ENCODE data around the gene ASPHD2.
"Not testable (repeated sequence)": the region's sequence is repeated elsewhere in the genome, so short reads cannot be mapped to it uniquely, and the experiment has no call there.

ASPHD2 gene

DNA sequence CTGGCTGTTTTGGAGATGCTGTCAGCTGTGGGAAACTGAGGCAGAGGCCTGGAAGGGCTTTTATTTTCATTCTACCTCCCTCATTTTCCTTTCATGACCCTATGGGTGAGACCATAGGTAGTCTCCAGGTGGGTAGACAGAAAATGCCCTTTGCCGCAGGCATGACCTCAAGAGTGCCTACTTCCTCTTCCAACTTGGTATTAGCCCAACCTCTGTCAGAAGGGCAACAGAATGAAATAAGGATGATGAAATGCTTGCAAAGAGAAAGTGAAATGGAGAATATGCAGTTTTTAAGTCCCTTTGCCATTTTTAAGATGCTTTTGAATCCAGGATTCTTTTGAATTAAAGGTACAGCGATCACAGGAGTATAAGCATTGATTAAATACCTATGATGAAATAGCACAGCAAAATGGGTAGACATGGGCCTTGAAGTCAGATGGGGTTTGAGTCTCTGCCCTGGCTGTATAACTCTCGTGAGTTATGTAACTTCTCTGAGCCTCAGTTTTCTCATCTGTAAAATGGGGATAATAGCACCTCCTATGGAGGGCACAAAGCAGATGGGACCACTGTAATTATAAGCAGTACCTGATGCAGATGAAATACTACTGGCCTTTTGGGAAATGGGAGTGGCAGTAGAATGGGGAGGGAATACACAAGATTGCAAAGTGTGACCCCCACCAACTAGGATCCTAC, 3.7 kb downstream of the ASPHD2 start:
- H3K4me3 ChIP-seq (ENCODE audit: insufficient read depth, low read depth, low read length, poor library complexity, severe bottlenecking) = no peak overlapping the region
- H3K27ac ChIP-seq (ENCODE audit: insufficient read depth, low read length, poor library complexity, severe bottlenecking) = no peak overlapping the region
- H3K36me3 ChIP-seq (ENCODE audit: control insufficient read depth, insufficient read depth, low read length) = peaks cover 6% of the 10 kb centered on the region
- H3K4me1 ChIP-seq (ENCODE audit: control insufficient read depth, insufficient read depth, low read length, poor library complexity, severe bottlenecking) = peaks cover 17% of the 10 kb centered on the region
- no peak for DNase-seq
- H3K27me3 ChIP-seq (replicated peaks; ENCODE audit: control insufficient read depth, insufficient read depth, low read length, poor library complexity, severe bottlenecking) = no peaks in the 10 kb centered on the region
- H3K9me3 ChIP-seq (ENCODE audit: control insufficient read depth, low read length) = no peaks in the 10 kb centered on the region

DNA sequence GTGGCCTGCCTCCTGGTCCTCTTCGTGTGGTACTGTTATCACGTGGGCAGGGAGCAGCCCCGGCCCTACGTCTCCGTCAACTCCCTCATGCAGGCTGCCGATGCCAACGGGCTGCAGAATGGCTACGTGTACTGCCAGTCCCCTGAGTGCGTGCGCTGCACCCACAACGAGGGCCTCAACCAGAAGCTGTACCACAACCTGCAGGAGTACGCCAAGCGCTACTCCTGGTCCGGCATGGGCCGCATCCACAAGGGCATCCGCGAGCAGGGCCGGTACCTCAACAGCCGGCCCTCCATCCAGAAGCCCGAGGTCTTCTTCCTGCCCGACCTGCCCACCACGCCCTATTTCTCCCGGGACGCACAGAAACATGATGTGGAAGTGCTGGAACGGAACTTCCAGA, 4.7 kb downstream of the ASPHD2 start:
- peaks cover 6% of the 10 kb centered on the region for H3K36me3 ChIP-seq (ENCODE audit: control insufficient read depth, insufficient read depth, low read length)
- no peak for DNase-seq
- no peak overlapping the region for H3K27ac ChIP-seq (ENCODE audit: insufficient read depth, low read length, poor library complexity, severe bottlenecking)
- no peaks in the 10 kb centered on the region for H3K27me3 ChIP-seq (replicated peaks; ENCODE audit: control insufficient read depth, insufficient read depth, low read length, poor library complexity, severe bottlenecking)
- no peak overlapping the region for H3K4me3 ChIP-seq (ENCODE audit: insufficient read depth, low read depth, low read length, poor library complexity, severe bottlenecking)
- H3K9me3 ChIP-seq (ENCODE audit: control insufficient read depth, low read length) = no peaks in the 10 kb centered on the region
- peaks cover 10% of the 10 kb centered on the region for H3K4me1 ChIP-seq (ENCODE audit: control insufficient read depth, insufficient read depth, low read length, poor library complexity, severe bottlenecking)

GRCh38 chr22:26435327-26436093, 6.5 kb downstream of the ASPHD2 start:
- Histone ChIP-seq H3K36me3 (ENCODE audit: control insufficient read depth, insufficient read depth, low read length) (peaks cover 6% of the 10 kb centered on the region), H3K27ac (ENCODE audit: insufficient read depth, low read length, poor library complexity, severe bottlenecking) (no peak overlapping the region)

GRCh38 chr22:26436903-26437515, 7.9 kb downstream of the ASPHD2 start:
- Histone ChIP-seq H3K27ac (ENCODE audit: insufficient read depth, low read length, poor library complexity, severe bottlenecking) (no peak overlapping the region), H3K4me3 (ENCODE audit: insufficient read depth, low read depth, low read length, poor library complexity, severe bottlenecking) (no peak overlapping the region), H3K9me3 (ENCODE audit: control insufficient read depth, low read length) (no peaks in the 10 kb centered on the region), H3K36me3 (ENCODE audit: control insufficient read depth, insufficient read depth, low read length) (peaks cover 6% of the 10 kb centered on the region), H3K4me1 (ENCODE audit: control insufficient read depth, insufficient read depth, low read length, poor library complexity, severe bottlenecking) (no peaks in the 10 kb centered on the region), H3K27me3 (replicated peaks; ENCODE audit: control insufficient read depth, insufficient read depth, low read length, poor library complexity, severe bottlenecking) (no peaks in the 10 kb centered on the region)
- no peak for DNase-seq

More at GRCh38 chr22:26435327-26436093, 6.5 kb downstream of the ASPHD2 start:
- no peaks in the 10 kb centered on the region for H3K4me1 ChIP-seq (ENCODE audit: control insufficient read depth, insufficient read depth, low read length, poor library complexity, severe bottlenecking)
- no peaks in the 10 kb centered on the region for H3K27me3 ChIP-seq (replicated peaks; ENCODE audit: control insufficient read depth, insufficient read depth, low read length, poor library complexity, severe bottlenecking)
- H3K4me3 ChIP-seq (ENCODE audit: insufficient read depth, low read depth, low read length, poor library complexity, severe bottlenecking) = no peak overlapping the region
- DNase-seq = no peak
- no peaks in the 10 kb centered on the region for H3K9me3 ChIP-seq (ENCODE audit: control insufficient read depth, low read length)

DNA sequence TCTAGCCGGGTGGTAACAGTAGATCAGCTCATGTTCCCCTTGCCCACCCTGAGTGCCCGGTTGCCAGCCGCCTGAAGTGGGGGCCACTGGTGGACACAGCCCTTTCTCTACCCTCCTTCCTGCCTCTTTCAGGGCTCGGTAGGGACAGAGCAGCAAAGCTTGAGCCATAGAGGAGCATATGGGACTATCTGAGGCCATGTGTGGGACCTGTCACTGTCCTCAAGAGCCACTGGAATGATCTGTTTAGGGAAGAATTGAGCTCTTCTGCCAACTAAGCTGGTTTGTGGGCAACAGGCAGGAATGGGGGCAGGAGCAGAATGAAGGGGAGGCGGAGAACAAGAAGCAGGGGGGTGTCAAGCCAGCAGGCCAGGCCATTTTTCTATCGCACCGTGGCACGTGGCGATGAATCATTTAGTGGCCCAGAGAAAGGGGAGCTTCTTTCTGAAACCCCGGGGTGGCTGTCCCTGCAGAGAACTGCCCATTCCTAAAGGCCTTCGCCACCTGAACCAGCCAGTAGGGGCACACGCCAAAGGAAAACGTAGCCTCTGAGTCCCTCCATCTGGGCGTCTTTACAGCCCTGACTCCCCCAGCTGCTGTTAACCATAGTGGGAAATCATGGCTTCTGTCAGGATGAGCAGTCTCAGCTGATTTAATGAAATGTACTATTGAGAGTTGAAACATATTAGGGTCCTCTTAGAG, 8.8 kb downstream of the ASPHD2 start:
- no peaks in the 10 kb centered on the region for H3K4me1 ChIP-seq (ENCODE audit: control insufficient read depth, insufficient read depth, low read length, poor library complexity, severe bottlenecking)
- H3K4me3 ChIP-seq (ENCODE audit: insufficient read depth, low read depth, low read length, poor library complexity, severe bottlenecking) = no peak overlapping the region
- no peaks in the 10 kb centered on the region for H3K27me3 ChIP-seq (replicated peaks; ENCODE audit: control insufficient read depth, insufficient read depth, low read length, poor library complexity, severe bottlenecking)
- H3K27ac ChIP-seq (ENCODE audit: insufficient read depth, low read length, poor library complexity, severe bottlenecking) = no peak overlapping the region
- H3K9me3 ChIP-seq (ENCODE audit: control insufficient read depth, low read length) = no peaks in the 10 kb centered on the region
- peaks cover 6% of the 10 kb centered on the region for H3K36me3 ChIP-seq (ENCODE audit: control insufficient read depth, insufficient read depth, low read length)
- DNase-seq = no peak

DNA sequence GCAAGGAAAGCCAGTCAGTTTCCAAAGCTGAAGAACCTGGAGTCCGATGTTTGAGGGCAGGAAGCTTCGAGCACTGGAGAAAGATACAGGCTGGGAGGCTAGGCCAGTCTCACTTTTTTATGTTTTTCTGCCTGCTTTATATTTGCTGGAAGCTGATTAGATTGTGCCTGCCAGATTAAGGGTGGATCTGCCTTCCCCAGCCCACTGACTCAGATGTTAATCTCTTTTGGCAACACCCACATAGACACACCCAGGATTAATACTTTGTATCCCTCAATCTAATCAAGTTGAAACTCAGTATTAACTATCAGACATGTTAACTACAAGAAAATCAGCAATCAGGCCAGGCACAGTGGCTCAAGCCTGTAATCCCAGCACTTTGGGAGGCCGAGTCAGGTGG, 9.7 kb downstream of the ASPHD2 start:
- not testable (repeated sequence) for H3K9me3 ChIP-seq (ENCODE audit: control insufficient read depth, low read length); H3K27ac ChIP-seq (ENCODE audit: insufficient read depth, low read length, poor library complexity, severe bottlenecking); H3K4me3 ChIP-seq (ENCODE audit: insufficient read depth, low read depth, low read length, poor library complexity, severe bottlenecking); DNase-seq; H3K27me3 ChIP-seq (replicated peaks; ENCODE audit: control insufficient read depth, insufficient read depth, low read length, poor library complexity, severe bottlenecking); H3K36me3 ChIP-seq (ENCODE audit: control insufficient read depth, insufficient read depth, low read length); H3K4me1 ChIP-seq (ENCODE audit: control insufficient read depth, insufficient read depth, low read length, poor library complexity, severe bottlenecking)

- Histone ChIP-seq H3K4me3 (ENCODE audit: insufficient read depth, low read depth, low read length, poor library complexity, severe bottlenecking) (no peak overlapping the region), H3K36me3 (ENCODE audit: control insufficient read depth, insufficient read depth, low read length) (peaks cover 6% of the 10 kb centered on the region), H3K27ac (ENCODE audit: insufficient read depth, low read length, poor library complexity, severe bottlenecking) (no peak overlapping the region), H3K4me1 (ENCODE audit: control insufficient read depth, insufficient read depth, low read length, poor library complexity, severe bottlenecking) (no peaks in the 10 kb centered on the region), H3K27me3 (replicated peaks; ENCODE audit: control insufficient read depth, insufficient read depth, low read length, poor library complexity, severe bottlenecking) (no peaks in the 10 kb centered on the region), H3K9me3 (ENCODE audit: control insufficient read depth, low read length) (no peaks in the 10 kb centered on the region)
- DNase-seq = no peak
Observed at GRCh38 chr22:26439559-26439958, 10.5 kb downstream of the ASPHD2 start.

GRCh38 chr22:26442086-26442756, 13.2 kb downstream of the ASPHD2 start:
- H3K36me3 ChIP-seq (ENCODE audit: control insufficient read depth, insufficient read depth, low read length) = no peaks in the 10 kb centered on the region
- H3K27ac ChIP-seq (ENCODE audit: insufficient read depth, low read length, poor library complexity, severe bottlenecking) = no peak overlapping the region
- no peaks in the 10 kb centered on the region for H3K27me3 ChIP-seq (replicated peaks; ENCODE audit: control insufficient read depth, insufficient read depth, low read length, poor library complexity, severe bottlenecking)
- H3K9me3 ChIP-seq (ENCODE audit: control insufficient read depth, low read length) = no peaks in the 10 kb centered on the region
- no peak for DNase-seq
- no peaks in the 10 kb centered on the region for H3K4me1 ChIP-seq (ENCODE audit: control insufficient read depth, insufficient read depth, low read length, poor library complexity, severe bottlenecking)
- no peak overlapping the region for H3K4me3 ChIP-seq (ENCODE audit: insufficient read depth, low read depth, low read length, poor library complexity, severe bottlenecking)

- Histone ChIP-seq H3K27me3 (replicated peaks; ENCODE audit: control insufficient read depth, insufficient read depth, low read length, poor library complexity, severe bottlenecking) (no peaks in the 10 kb centered on the region), H3K27ac (ENCODE audit: insufficient read depth, low read length, poor library complexity, severe bottlenecking) (no peak overlapping the region), H3K9me3 (ENCODE audit: control insufficient read depth, low read length) (no peaks in the 10 kb centered on the region), H3K4me1 (ENCODE audit: control insufficient read depth, insufficient read depth, low read length, poor library complexity, severe bottlenecking) (no peaks in the 10 kb centered on the region), H3K4me3 (ENCODE audit: insufficient read depth, low read depth, low read length, poor library complexity, severe bottlenecking) (no peak overlapping the region), H3K36me3 (ENCODE audit: control insufficient read depth, insufficient read depth, low read length) (no peaks in the 10 kb centered on the region)
- DNase-seq = no peak
Observed at GRCh38 chr22:26443901-26444690, 15.0 kb downstream of the ASPHD2 start.
